DOHH2 (cell line): ENCODE data around the gene MMS22L.

Source experiments
- H3F3A ChIP-seq: fragments of 200-600 bp; sonication (generic), shearing (Covaris generic); 2 replicates; pipeline ENCODE4 v1.6.0; 2016; ENCODE audit warnings: antibody characterized with exemption, mild to moderate bottlenecking; ENCODE audit not compliant: control insufficient read depth, insufficient read depth
- H3K27ac ChIP-seq: fragments of 200-600 bp; sonication (generic); 2 replicates; pipeline ENCODE4 v1.5.1; 2014; ENCODE audit warnings: low read depth, mild to moderate bottlenecking, low read length, moderate library complexity
- H3K27me3 ChIP-seq: fragments of 200-600 bp; sonication (generic); 2 replicates; pipeline ENCODE4 v1.6.1; 2014; ENCODE audit warnings: mild to moderate bottlenecking, low read length, mixed read lengths; ENCODE audit not compliant: control insufficient read depth
- H3K36me3 ChIP-seq: fragments of 200-600 bp; sonication (generic); 2 replicates; pipeline ENCODE4 v1.6.1; 2014; ENCODE audit warnings: mild to moderate bottlenecking, low read length, moderate library complexity, mixed read lengths; ENCODE audit not compliant: control insufficient read depth
- H3K4me1 ChIP-seq: fragments of 200-600 bp; sonication (generic); 2 replicates; pipeline ENCODE4 v1.6.1; 2014; ENCODE audit warnings: mild to moderate bottlenecking, low read length, mixed read lengths; ENCODE audit not compliant: control insufficient read depth
- H3K4me2 ChIP-seq: fragments of 200-600 bp; sonication (generic); 2 replicates; pipeline ENCODE4 v1.6.0; 2014; ENCODE audit warnings: mild to moderate bottlenecking, low read length, moderate library complexity
- H3K4me3 ChIP-seq: fragments of 200-600 bp; sonication (generic); 2 replicates; pipeline ENCODE4 v1.5.1; 2014; ENCODE audit warnings: mild to moderate bottlenecking, low read length, mixed read lengths
- H3K79me2 ChIP-seq: fragments of 200-600 bp; sonication (generic); 2 replicates; pipeline ENCODE4 v1.6.1; 2014; ENCODE audit warnings: mild to moderate bottlenecking, low read length, mixed read lengths; ENCODE audit not compliant: control insufficient read depth
- H3K9me2 ChIP-seq: fragments of 200-600 bp; sonication (generic); replicated peaks from 2 replicates; pipeline ENCODE4 v1.6.1; 2014; ENCODE audit warnings: mild to moderate bottlenecking, low read length, mixed read lengths; ENCODE audit not compliant: control insufficient read depth
- H3K9me3 ChIP-seq: fragments of 200-600 bp; sonication (generic); 2 replicates; pipeline ENCODE4 v1.6.1; 2014; ENCODE audit warnings: antibody characterized with exemption, low read length, mixed read lengths; ENCODE audit not compliant: control insufficient read depth, insufficient read depth
- H4K20me1 ChIP-seq: fragments of 200-600 bp; sonication (generic); 2 replicates; pipeline ENCODE4 v1.6.0; 2014; ENCODE audit warnings: low read depth, mild to moderate bottlenecking, antibody characterized with exemption, low read length, moderate library complexity; ENCODE audit not compliant: control insufficient read depth, insufficient read depth
- EZH2phosphoT487 ChIP-seq: fragments of 200-600 bp; sonication (generic); IDR thresholded peaks from 2 replicates; pipeline ENCODE4 v1.6.1; 2017; ENCODE audit warnings: borderline replicate concordance, mild to moderate bottlenecking, antibody characterized with exemption, low read length, moderate library complexity, mixed read lengths
- TF ChIP-seq, protein P1 (sequence below): fragments of 200-600 bp; sonication (generic); IDR thresholded peaks from one replicate; pipeline ENCODE4 v1.5.1; 2014; ENCODE audit warnings: antibody characterized with exemption, mild to moderate bottlenecking, low read depth, low read length; ENCODE audit not compliant: poor library complexity, severe bottlenecking

MMS22L gene

DNA sequence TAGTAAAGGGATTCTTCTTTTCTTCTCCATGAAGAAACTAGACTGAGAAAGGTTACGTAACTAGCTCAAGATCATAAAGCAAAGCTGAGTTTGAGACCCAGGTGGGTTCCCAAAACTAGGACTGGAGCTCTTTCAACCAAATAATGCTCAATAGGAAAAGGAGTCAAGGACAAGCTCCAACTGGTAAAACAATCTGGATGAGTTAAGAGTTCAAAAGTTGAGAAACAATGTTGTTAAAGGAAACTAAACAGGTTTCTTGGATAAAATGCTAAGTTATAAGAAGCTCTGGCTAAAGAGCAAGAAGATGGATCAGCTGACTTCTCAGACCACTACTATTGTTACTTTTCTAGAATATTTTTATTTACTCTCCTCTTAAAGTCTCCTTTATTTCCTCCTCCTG is 137.3 kb downstream of the MMS22L start:
- H3K9me2 ChIP-seq: no peaks in the 10 kb centered on the region
- TF ChIP-seq, protein P1, sequence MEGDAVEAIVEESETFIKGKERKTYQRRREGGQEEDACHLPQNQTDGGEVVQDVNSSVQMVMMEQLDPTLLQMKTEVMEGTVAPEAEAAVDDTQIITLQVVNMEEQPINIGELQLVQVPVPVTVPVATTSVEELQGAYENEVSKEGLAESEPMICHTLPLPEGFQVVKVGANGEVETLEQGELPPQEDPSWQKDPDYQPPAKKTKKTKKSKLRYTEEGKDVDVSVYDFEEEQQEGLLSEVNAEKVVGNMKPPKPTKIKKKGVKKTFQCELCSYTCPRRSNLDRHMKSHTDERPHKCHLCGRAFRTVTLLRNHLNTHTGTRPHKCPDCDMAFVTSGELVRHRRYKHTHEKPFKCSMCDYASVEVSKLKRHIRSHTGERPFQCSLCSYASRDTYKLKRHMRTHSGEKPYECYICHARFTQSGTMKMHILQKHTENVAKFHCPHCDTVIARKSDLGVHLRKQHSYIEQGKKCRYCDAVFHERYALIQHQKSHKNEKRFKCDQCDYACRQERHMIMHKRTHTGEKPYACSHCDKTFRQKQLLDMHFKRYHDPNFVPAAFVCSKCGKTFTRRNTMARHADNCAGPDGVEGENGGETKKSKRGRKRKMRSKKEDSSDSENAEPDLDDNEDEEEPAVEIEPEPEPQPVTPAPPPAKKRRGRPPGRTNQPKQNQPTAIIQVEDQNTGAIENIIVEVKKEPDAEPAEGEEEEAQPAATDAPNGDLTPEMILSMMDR: no peak
- no peak for TF ChIP-seq EZH2phosphoT487
- H3K4me2 ChIP-seq: no peak overlapping the region
- H3F3A ChIP-seq: no peaks in the 10 kb centered on the region
- no peaks in the 10 kb centered on the region for H3K4me1 ChIP-seq
- H3K9me3 ChIP-seq: no peaks in the 10 kb centered on the region
- no peaks in the 10 kb centered on the region for H4K20me1 ChIP-seq
- H3K27ac ChIP-seq: no peak overlapping the region
- H3K79me2 ChIP-seq: no peaks in the 10 kb centered on the region
- peaks cover 25% of the 10 kb centered on the region for H3K36me3 ChIP-seq
- H3K27me3 ChIP-seq: no peaks in the 10 kb centered on the region
- H3K4me3 ChIP-seq: no peak overlapping the region

DNA sequence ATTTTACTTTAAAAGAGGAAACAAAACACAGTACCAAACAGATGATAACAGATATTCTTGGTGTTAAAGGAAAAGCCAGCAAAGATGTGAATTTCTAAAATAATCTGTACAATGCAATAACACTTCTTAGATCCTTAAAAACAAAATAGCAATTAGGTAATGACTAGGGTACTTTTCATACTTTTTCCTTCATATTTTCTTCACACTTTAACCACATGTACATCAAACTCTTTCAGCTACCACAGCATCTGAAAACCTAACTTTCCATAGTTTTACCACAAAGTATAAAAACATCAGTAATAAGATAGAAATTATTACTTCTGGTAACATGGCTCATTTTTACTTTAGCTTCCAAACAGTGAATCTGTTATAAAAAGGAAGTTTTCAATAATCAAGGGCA is 141.3 kb downstream of the MMS22L start:
- H3K27me3 ChIP-seq: no peaks in the 10 kb centered on the region
- H3K9me3 ChIP-seq: no peaks in the 10 kb centered on the region
- TF ChIP-seq, protein P1: no peak
- TF ChIP-seq EZH2phosphoT487: no peak
- no peak overlapping the region for H3K27ac ChIP-seq
- H3K4me3 ChIP-seq: no peak overlapping the region
- no peak overlapping the region for H3K4me2 ChIP-seq
- H4K20me1 ChIP-seq: no peaks in the 10 kb centered on the region
- no peaks in the 10 kb centered on the region for H3K9me2 ChIP-seq
- H3K79me2 ChIP-seq: no peaks in the 10 kb centered on the region
- no peaks in the 10 kb centered on the region; the same call in 1 of the 2 replicates for H3K36me3 ChIP-seq
- H3F3A ChIP-seq: no peaks in the 10 kb centered on the region
- no peaks in the 10 kb centered on the region for H3K4me1 ChIP-seq

DNA sequence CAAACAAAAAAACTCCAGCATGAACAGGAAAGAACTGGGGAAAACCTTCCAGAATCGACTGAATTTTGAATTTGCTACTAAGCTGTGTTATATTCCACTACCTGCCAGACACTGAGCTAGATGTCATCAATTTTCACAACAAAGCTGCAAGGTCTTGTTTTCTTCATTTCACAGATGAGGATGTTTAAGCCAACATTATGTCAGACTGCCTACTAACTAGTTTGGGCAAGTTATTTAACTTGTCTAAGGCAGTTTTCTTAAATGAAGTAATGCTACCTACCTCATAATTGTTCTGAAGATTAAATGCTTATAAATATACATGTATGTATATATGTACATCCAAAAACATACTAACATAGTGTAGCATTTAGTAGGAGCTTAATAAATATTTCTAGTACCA is 144.4 kb downstream of the MMS22L start:
- Histone ChIP-seq H3K27ac (no peak overlapping the region), H3F3A (no peaks in the 10 kb centered on the region), H3K4me3 (no peak overlapping the region), H3K4me1 (no peaks in the 10 kb centered on the region), H3K9me2 (no peaks in the 10 kb centered on the region), H3K4me2 (no peak overlapping the region), H3K36me3 (no peaks in the 10 kb centered on the region), H4K20me1 (no peaks in the 10 kb centered on the region), H3K9me3 (no peaks in the 10 kb centered on the region), H3K79me2 (no peaks in the 10 kb centered on the region), H3K27me3 (no peaks in the 10 kb centered on the region)
- TF ChIP-seq EZH2phosphoT487: no peak
- TF ChIP-seq, protein P1: no peak
